Ovary (tissue), 10 donors: ENCODE measurements around the gene RAET1L. TPM values are rescaled to one million over a fixed set of nuclear protein-coding genes. Genes with fewer than 3 reads are reported as not detected.
"Not testable (repeated sequence)": the region's sequence is repeated elsewhere in the genome, so short reads cannot be mapped to it uniquely, and the experiment has no call there.

Source experiments
- DNase-seq, 5 donors: peaks; one replicate each; pipeline ENCODE4 v3.0.0-alpha.2; 2019 to 2020
- H3K27ac ChIP-seq, 2 donors: fragments of 200-600 bp; one replicate each; pipeline versions ENCODE4 v1.5.1 to v1.8.0; 2019 to 2022
- H3K27me3 ChIP-seq: fragments of 200-600 bp; one replicate; pipeline ENCODE4 v1.8.0; 2022
- H3K36me3 ChIP-seq: fragments of 200-600 bp; sonication (generic); one replicate; pipeline ENCODE4 v1.5.1; 2019
- H3K4me1 ChIP-seq: one replicate; pipeline ENCODE4 v1.8.1; 2013; ENCODE audit warnings: mild to moderate bottlenecking, moderate library complexity; ENCODE audit not compliant: insufficient read depth
- H3K4me3 ChIP-seq: fragments of 200-600 bp; sonication (generic); one replicate; pipeline ENCODE4 v1.5.1; 2017
- H3K9me3 ChIP-seq, 2 donors: fragments of 200-600 bp in 1 of 2; sonication (generic) in 1 of 2; one replicate each; pipeline versions ENCODE4 v1.5.1 to v1.8.1; 2013 to 2019; ENCODE audit warnings: mild to moderate bottlenecking in 1 of 2, moderate library complexity in 1 of 2
- EP300 ChIP-seq: sonication (generic); formaldehyde crosslinking; IDR thresholded peaks from one replicate; pipeline ENCODE4 v1.6.1; 2017; ENCODE audit warnings: antibody characterized with exemption
- POLR2A ChIP-seq: fragments of 450-650 bp; IDR thresholded peaks from one replicate; pipeline ENCODE4 v1.6.1; 2017; ENCODE audit warnings: antibody characterized with exemption, mild to moderate bottlenecking, moderate library complexity
- WGBS, 3 donors: extraction: QIAGEN DNeasy Blood & Tissue Kit in 1 of 3; methylation state at CpG; one replicate each; pipeline versions ENCODE4 v1.1.5 to v1.1.7; 2013 to 2017; 5-methylcytosine and 5-hydroxymethylcytosine counted together
- intact Hi-C, 4 donors: fragments of 100-400 bp; cut with DNase I; formaldehyde crosslinking; loops; one replicate each; pipeline versions ENCODE4 v1.11.0 to v1.15.1; 2022 to 2023
- long read RNA-seq, 3 donors: library from polyadenylated mRNA in 2 of 3; unstranded in 2 of 3; transcript quantifications; one replicate each; pipeline ENCODE4 v2.0.0 and lab custom pipeline, GENCODE V29; 2021 to 2026
- polyA plus RNA-seq, 2 donors: library from polyadenylated mRNA; stranded (reverse); fragments of 200-250 nt in 1 of 2; fragments of 350-450 nt in 1 of 2; fragmentation: Illumina TruSeq in 1 of 2; extraction: RNeasy Lipid Tissue Mini Kit (QIAGEN cat#74804) in 1 of 2; gene quantifications; one replicate each; pipeline ENCODE4 v1.2.3, GENCODE V29; 2013 to 2014
- total RNA-seq, 7 donors: library from RNA; depleted of rRNA in 2 of 7; stranded (reverse); fragments of >200 nt in 2 of 7; fragmentation: NEBNext Ultra II Directional in 3 of 7; extraction: Animal tissue kit (Norgen Biotek cat#: 25700) in 3 of 7; gene quantifications; one replicate each; pipeline versions ENCODE4 v1.1.0 to v1.2.4, GENCODE V29; 2016 to 2023
- TF ChIP-seq, protein P1 (sequence below), 3 donors: fragments of 450-650 bp in 2 of 3; fragments of 200-600 bp in 1 of 3; IDR thresholded peaks; one replicate each; pipeline versions ENCODE4 v1.5.1 to v1.8.0; 2016 to 2022; ENCODE audit warnings: antibody characterized with exemption in 3 of 3, mild to moderate bottlenecking in 1 of 3
- donor health status: DM: no; HTN: no; CAD: no; lungs with moderate emphysema.
- donor health status: DM: no; HTN: no; CAD: no.
- donor health status: Bipolar disorder and iron deficiency.
- donor health status: DM: yes; HTN: yes; CAD: no.
- donor health status: DM: no; HTN: no; CAD: no.
- donor health status: DM: yes; HTN: yes; CAD: no.

The RAET1L gene, protein sequence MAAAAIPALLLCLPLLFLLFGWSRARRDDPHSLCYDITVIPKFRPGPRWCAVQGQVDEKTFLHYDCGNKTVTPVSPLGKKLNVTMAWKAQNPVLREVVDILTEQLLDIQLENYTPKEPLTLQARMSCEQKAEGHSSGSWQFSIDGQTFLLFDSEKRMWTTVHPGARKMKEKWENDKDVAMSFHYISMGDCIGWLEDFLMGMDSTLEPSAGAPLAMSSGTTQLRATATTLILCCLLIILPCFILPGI
- total RNA-seq (not detected), polyA plus RNA-seq (not detected)
- long read RNA-seq, donor 1 = 0 reads
- long read RNA-seq, donor 2 = 0 reads
- long read RNA-seq, donor 3 = 0 reads

DNA sequence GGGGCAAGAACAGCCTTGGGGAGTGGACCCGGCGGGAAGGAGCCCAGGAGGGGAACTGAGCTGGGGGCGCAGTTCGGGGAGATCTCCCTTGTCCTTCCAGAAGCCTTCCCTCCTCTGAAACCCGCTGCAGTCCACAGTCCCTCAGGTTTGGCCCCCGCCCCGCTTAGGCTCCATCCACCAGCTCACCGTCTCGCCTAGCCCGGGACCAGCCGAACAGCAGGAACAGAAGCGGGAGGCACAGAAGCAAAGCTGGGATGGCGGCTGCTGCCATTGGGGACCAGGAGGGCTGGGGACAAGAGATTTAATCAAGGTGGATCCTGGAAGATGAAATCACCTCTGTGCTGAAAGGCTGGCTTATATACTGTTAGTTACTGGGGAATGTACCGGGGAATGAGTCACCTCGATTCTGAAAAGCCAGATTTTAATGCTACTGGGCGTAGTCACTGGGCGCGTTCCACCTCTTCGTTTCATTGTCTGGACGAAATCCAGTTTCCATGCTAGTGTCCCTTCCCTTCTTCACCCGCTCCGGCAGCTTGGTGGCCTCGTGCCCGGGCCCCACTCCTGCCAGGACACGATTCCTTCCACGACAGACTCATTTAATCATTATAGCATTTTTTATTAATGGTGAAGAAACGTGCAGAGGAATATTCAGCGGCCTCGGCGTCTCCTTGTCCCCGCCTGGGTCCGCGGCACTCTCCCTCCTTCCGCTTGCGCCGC lies at the start of gene RAET1L:
RAET1L (minus strand) TSS at position 332 of the 717 bp plus-strand sequence; CDS start at position 271, 61 bp downstream.
- H3K9me3 ChIP-seq = no peaks in the 10 kb centered on the region
- WGBS, 3 donors = 1 to 4% (median 1%) methylated on average over 36 of the region's 36 CpGs
- intact Hi-C loops = no loop called here

DNA sequence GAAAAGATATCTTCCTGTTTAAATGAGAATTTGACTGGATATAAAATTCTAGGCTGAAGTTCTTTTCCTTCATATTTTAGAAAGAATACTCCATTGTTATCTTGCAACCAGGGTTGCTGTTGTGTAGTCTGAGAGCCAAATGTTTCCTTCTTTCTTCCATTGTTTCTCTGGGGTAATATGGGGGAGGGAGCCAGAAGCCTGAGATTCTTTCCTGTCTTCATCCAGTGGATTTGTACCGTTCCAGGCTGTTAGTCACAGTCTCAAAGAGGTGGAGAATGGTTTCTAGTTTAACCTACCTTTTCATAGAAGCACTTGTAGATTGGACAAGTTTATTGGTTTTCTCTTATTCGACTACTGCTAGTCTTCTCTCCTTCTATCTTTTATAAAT lies 49.7 kb upstream of the RAET1L start:
- Histone ChIP-seq H3K27me3 (no peaks in the 10 kb centered on the region), H3K9me3 (no peaks in the 10 kb centered on the region), H3K4me3 (no peak overlapping the region), H3K4me1 (no peaks in the 10 kb centered on the region), H3K27ac (no peak overlapping the region), H3K36me3 (no peaks in the 10 kb centered on the region)
- intact Hi-C loops = no loop called here
- WGBS, 3 donors = 60 to 71% (median 60%) methylated on average over 2 of the region's 2 CpGs
- TF ChIP-seq, protein P1, sequence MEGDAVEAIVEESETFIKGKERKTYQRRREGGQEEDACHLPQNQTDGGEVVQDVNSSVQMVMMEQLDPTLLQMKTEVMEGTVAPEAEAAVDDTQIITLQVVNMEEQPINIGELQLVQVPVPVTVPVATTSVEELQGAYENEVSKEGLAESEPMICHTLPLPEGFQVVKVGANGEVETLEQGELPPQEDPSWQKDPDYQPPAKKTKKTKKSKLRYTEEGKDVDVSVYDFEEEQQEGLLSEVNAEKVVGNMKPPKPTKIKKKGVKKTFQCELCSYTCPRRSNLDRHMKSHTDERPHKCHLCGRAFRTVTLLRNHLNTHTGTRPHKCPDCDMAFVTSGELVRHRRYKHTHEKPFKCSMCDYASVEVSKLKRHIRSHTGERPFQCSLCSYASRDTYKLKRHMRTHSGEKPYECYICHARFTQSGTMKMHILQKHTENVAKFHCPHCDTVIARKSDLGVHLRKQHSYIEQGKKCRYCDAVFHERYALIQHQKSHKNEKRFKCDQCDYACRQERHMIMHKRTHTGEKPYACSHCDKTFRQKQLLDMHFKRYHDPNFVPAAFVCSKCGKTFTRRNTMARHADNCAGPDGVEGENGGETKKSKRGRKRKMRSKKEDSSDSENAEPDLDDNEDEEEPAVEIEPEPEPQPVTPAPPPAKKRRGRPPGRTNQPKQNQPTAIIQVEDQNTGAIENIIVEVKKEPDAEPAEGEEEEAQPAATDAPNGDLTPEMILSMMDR (IDR thresholded peaks at IDR 0.05) = no peak
- TF ChIP-seq EP300 = no peak
- TF ChIP-seq POLR2A = no peak
- no peak for DNase-seq

More for the DNA sequence above, at the start of gene RAET1L:
- peak in 1 of 5 donors; percentile 41 for DNase-seq
- no peak for TF ChIP-seq EP300
- no peaks in the 10 kb centered on the region for H3K27me3 ChIP-seq
- no peaks in the 10 kb centered on the region for H3K4me1 ChIP-seq
- H3K4me3 ChIP-seq = peak within 1 kb of the TSS; percentile 6
- no peaks in the 10 kb centered on the region for H3K36me3 ChIP-seq
- no peak within 1 kb of the TSS for H3K27ac ChIP-seq

DNA sequence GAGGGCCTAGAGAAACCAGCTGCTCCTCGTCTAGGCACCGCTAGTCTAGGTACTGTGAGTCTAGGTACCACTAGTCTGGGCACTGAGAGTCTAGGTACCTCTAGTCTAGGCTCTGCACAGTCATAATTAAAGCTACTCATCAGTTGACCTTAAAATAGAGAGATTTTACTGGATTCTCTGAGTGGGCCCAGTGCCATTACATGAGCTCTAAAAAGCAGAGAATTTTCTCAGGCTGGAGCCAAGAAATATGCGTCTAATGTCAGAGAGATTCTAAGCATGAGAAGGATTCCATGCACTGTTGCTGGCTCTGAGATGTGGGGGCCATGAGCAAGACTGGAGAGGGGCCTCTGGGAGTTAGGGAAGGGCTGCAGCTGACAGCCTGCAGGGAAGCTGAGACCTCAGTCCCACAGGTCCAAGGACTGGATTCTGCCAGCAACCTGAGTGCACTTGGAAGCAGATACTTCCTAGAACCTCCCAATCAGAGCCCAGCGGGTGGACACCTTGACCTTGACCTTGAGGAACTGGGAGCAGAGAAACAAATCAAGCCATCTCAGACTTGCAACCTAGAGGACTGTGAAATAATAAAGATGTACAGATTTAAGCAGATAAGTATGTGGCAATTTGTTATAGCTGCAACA lies 49.2 kb upstream of the RAET1L start:
- H3K9me3 ChIP-seq, H3K36me3 ChIP-seq, intact Hi-C loops, H3K27ac ChIP-seq, H3K27me3 ChIP-seq, H3K4me3 ChIP-seq, DNase-seq, H3K4me1 ChIP-seq: not testable (repeated sequence)
- 59 to 68% (median 65%) methylated on average over 4 of the region's 4 CpGs for WGBS, 3 donors

DNA sequence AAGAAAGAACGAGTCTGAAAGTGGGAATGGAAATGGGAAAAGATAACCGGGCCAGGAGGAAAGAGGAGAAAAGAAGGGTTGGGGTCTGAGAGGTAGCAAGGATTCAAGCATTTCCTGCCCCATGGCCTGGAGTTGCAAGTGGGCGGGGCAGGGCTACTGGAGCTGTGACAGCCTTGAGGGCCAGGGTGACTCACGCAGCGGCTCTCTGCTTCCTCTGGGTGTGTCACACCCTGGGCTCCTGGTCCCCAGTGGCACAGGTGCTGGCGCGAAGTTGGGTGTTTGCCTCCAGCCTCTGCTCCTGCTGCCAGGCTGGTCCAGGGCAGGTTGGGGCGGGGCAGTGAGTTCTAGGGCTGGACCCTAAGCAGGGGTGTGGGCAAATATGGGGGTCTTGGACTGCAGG lies 46.9 kb upstream of the RAET1L start:
- DNase-seq = no peak
- Histone ChIP-seq H3K27me3 (no peaks in the 10 kb centered on the region), H3K36me3 (no peaks in the 10 kb centered on the region), H3K9me3 (no peaks in the 10 kb centered on the region), H3K27ac (no peak overlapping the region), H3K4me1 (peaks cover 4% of the 10 kb centered on the region), H3K4me3 (no peak overlapping the region)
- intact Hi-C loops = no loop called here
- WGBS, 3 donors = 75 to 82% (median 80%) methylated on average over 8 of the region's 8 CpGs
- TF ChIP-seq, protein P1 (IDR thresholded peaks at IDR 0.05) = no peak
- no peak for TF ChIP-seq POLR2A
- TF ChIP-seq EP300 = no peak

DNA sequence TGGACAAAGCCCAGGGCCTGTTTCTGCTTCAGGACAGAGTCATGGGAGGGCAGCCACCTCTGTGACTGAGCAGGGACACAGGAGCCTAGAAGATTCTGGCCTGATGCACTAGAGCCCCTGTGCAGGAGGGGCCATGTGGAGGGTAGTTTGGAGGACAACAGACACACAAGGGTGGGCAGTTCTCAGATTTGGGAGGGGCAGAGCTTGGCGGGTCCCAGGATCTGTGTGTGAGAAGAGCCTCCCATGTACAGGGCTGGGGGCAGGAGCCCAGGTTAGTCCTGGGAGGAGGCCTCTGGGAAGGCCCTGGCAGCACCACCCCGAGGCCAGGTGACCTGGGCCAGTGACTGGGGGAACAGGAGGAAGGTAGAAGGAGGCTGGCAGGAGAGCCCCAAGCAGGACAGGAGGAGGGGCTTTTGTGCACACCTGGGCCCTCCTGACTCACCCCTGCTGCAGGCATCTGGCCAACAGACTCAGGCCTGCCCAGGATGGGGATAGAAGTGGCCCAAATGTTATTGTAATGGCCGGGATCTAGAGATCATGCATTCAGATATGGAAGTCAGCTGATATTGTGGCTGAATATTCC lies 45.0 kb upstream of the RAET1L start:
- Histone ChIP-seq H3K4me3 (no peak overlapping the region), H3K27me3 (no peaks in the 10 kb centered on the region), H3K4me1 (peaks cover 4% of the 10 kb centered on the region), H3K36me3 (no peaks in the 10 kb centered on the region), H3K27ac (no peak overlapping the region), H3K9me3 (no peaks in the 10 kb centered on the region)
- no peak for TF ChIP-seq EP300
- TF ChIP-seq POLR2A = no peak
- TF ChIP-seq, protein P1 (IDR thresholded peaks at IDR 0.05) = no peak
- 82 to 88% (median 82%) methylated on average over 3 of the region's 3 CpGs for WGBS, 3 donors
- intact Hi-C loops = no loop called here
- DNase-seq = peak in 1 of 5 donors; percentile 24
